Thymus (tissue), 11 donors: ENCODE data around the gene CCDC197. TPM values are rescaled to one million over a fixed set of nuclear protein-coding genes. Genes with fewer than 3 reads are reported as not detected.
A peak's percentile ranks its signal among the peaks of the same experiment; 100 is the strongest.

ENCODE experiments used
- DNase-seq, 9 donors: peaks; one replicate each; pipeline ENCODE4 v3.0.0-alpha.2; 2013; ENCODE audit warnings: low spot score in 9 of 9, low read depth in 6 of 9, missing footprints in 1 of 9
- H3K27ac ChIP-seq, 2 donors: one replicate each; pipeline ENCODE4 v1.5.1; 2013; ENCODE audit warnings: control low read depth in 1 of 2, low read depth in 1 of 2, low read length in 1 of 2, mild to moderate bottlenecking in 1 of 2, moderate library complexity in 1 of 2
- H3K27me3 ChIP-seq, 2 donors: one replicate each; pipeline ENCODE4 v1.5.1; 2013; ENCODE audit warnings: low read length in 1 of 2; ENCODE audit not compliant: control insufficient read depth in 2 of 2, insufficient read depth in 1 of 2
- H3K36me3 ChIP-seq, 2 donors: one replicate each; pipeline ENCODE4 v1.5.1; 2013; ENCODE audit warnings: low read length in 1 of 2, mild to moderate bottlenecking in 1 of 2, moderate library complexity in 1 of 2; ENCODE audit not compliant: control insufficient read depth in 2 of 2, insufficient read depth in 2 of 2
- H3K4me1 ChIP-seq, 2 donors: one replicate each; pipeline ENCODE4 v1.5.1; 2013; ENCODE audit warnings: low read length in 2 of 2; ENCODE audit not compliant: control insufficient read depth in 2 of 2, insufficient read depth in 2 of 2
- H3K4me3 ChIP-seq, 2 donors: one replicate each; pipeline ENCODE4 v1.5.1; 2013; ENCODE audit warnings: low read length in 2 of 2, control low read depth in 1 of 2, mild to moderate bottlenecking in 1 of 2
- H3K9me3 ChIP-seq, 2 donors: one replicate each; pipeline ENCODE4 v1.5.1; 2013; ENCODE audit warnings: low read length in 1 of 2, mild to moderate bottlenecking in 1 of 2; ENCODE audit not compliant: control insufficient read depth in 2 of 2, insufficient read depth in 1 of 2
- WGBS: extraction: QIAGEN DNeasy Blood & Tissue Kit; methylation state at CpG from one replicate; pipeline ENCODE4 v1.1.7; 2013; 5-methylcytosine and 5-hydroxymethylcytosine counted together
- polyA plus RNA-seq: library from polyadenylated mRNA; stranded (reverse); fragments of 200-250 nt; gene quantifications from one replicate; pipeline ENCODE4 v1.2.3, GENCODE V29; 2013
- total RNA-seq: library from RNA; stranded (reverse); fragments of 120-200 nt; gene quantifications from one replicate; pipeline ENCODE4 v1.2.4, GENCODE V29; 2013
- donor health status: healthy.

Gene CCDC197
- total and polyA plus RNA-seq, 2 donors: not detected

GRCh38 chr14:94031161-94031882 is 34.2 kb downstream of the CCDC197 start:
- Histone ChIP-seq H3K4me3 (no peak overlapping the region), H3K36me3 (no peaks in the 10 kb centered on the region), H3K9me3 (no peaks in the 10 kb centered on the region), H3K27ac (no peak overlapping the region), H3K4me1 (no peaks in the 10 kb centered on the region), H3K27me3 (peaks cover 0 to 17% of the 10 kb centered on the region in 2 donors)
- DNase-seq: no peak
- WGBS: 96% methylated on average over 8 of the region's 8 CpGs

- WGBS: 90% methylated on average over 7 of the region's 7 CpGs
- Histone ChIP-seq H3K4me3 (no peak overlapping the region), H3K9me3 (no peaks in the 10 kb centered on the region), H3K4me1 (no peaks in the 10 kb centered on the region), H3K36me3 (no peaks in the 10 kb centered on the region), H3K27ac (no peak overlapping the region), H3K27me3 (peaks cover 0 to 12% of the 10 kb centered on the region in 2 donors)
- DNase-seq: no peak
These were observed 34.8 kb downstream of the CCDC197 start for GRCh38 chr14:94031883-94032279.

- 95% methylated on average over 3 of the region's 3 CpGs for WGBS
- H3K9me3 ChIP-seq: no peaks in the 10 kb centered on the region
- no peaks in the 10 kb centered on the region for H3K36me3 ChIP-seq
- no peak for DNase-seq
- H3K4me3 ChIP-seq: no peak overlapping the region
- no peaks in the 10 kb centered on the region for H3K4me1 ChIP-seq
- H3K27me3 ChIP-seq: no peaks in the 10 kb centered on the region
- H3K27ac ChIP-seq: no peak overlapping the region
These were observed 37.8 kb downstream of the CCDC197 start for GRCh38 chr14:94034886-94035285.

GRCh38 chr14:94036313-94037167 is 39.4 kb downstream of the CCDC197 start:
- 43% methylated on average over 12 of the region's 12 CpGs for WGBS
- Histone ChIP-seq H3K4me1 (no peaks in the 10 kb centered on the region), H3K27me3 (no peaks in the 10 kb centered on the region), H3K9me3 (no peaks in the 10 kb centered on the region), H3K4me3 (no peak overlapping the region), H3K36me3 (no peaks in the 10 kb centered on the region), H3K27ac (no peak overlapping the region)
- DNase-seq: peak; percentile 21 to 85 (median 62)

GRCh38 chr14:94037954-94038353 is 40.9 kb downstream of the CCDC197 start:
- DNase-seq: no peak
- no peaks in the 10 kb centered on the region for H3K27me3 ChIP-seq
- WGBS: 95% methylated on average over 9 of the region's 9 CpGs
- no peak overlapping the region for H3K27ac ChIP-seq
- H3K4me1 ChIP-seq: no peaks in the 10 kb centered on the region
- H3K4me3 ChIP-seq: no peak overlapping the region
- no peaks in the 10 kb centered on the region for H3K36me3 ChIP-seq
- no peaks in the 10 kb centered on the region for H3K9me3 ChIP-seq

GRCh38 chr14:94038510-94038909 is 41.4 kb downstream of the CCDC197 start:
- Histone ChIP-seq H3K27ac (no peak overlapping the region), H3K9me3 (no peaks in the 10 kb centered on the region), H3K27me3 (no peaks in the 10 kb centered on the region), H3K4me3 (no peak overlapping the region), H3K36me3 (no peaks in the 10 kb centered on the region), H3K4me1 (no peaks in the 10 kb centered on the region)
- 95% methylated on average over 7 of the region's 7 CpGs for WGBS
- no peak for DNase-seq

- Histone ChIP-seq H3K36me3 (peaks cover 0 to 4% of the 10 kb centered on the region in 2 donors), H3K4me1 (no peaks in the 10 kb centered on the region), H3K27me3 (no peaks in the 10 kb centered on the region), H3K9me3 (no peaks in the 10 kb centered on the region), H3K4me3 (no peak overlapping the region), H3K27ac (no peak overlapping the region)
- no peak for DNase-seq
- WGBS: 97% methylated on average over 11 of the region's 11 CpGs
These were observed 42.0 kb downstream of the CCDC197 start for GRCh38 chr14:94038921-94039629.

- no peak overlapping the region for H3K4me3 ChIP-seq
- no peak for DNase-seq
- WGBS: 95% methylated on average over 5 of the region's 5 CpGs
- H3K36me3 ChIP-seq: peaks cover 0 to 13% of the 10 kb centered on the region in 2 donors
- no peaks in the 10 kb centered on the region for H3K9me3 ChIP-seq
- H3K27me3 ChIP-seq: no peaks in the 10 kb centered on the region
- no peaks in the 10 kb centered on the region for H3K4me1 ChIP-seq
- H3K27ac ChIP-seq: no peak overlapping the region
These were observed 43.1 kb downstream of the CCDC197 start for GRCh38 chr14:94040247-94040646.

GRCh38 chr14:94040796-94041195 is 43.7 kb downstream of the CCDC197 start:
- 93% methylated on average over 13 of the region's 13 CpGs for WGBS
- Histone ChIP-seq H3K4me3 (no peak overlapping the region), H3K27me3 (no peaks in the 10 kb centered on the region), H3K4me1 (no peaks in the 10 kb centered on the region), H3K9me3 (no peaks in the 10 kb centered on the region), H3K27ac (no peak overlapping the region), H3K36me3 (peaks cover 0 to 19% of the 10 kb centered on the region in 2 donors)
- no peak for DNase-seq
